Panc1 (cell line): ENCODE data around the gene TTC21B. TPM values are rescaled to one million over a fixed set of nuclear protein-coding genes. Genes with fewer than 3 reads are reported as not detected.

ENCODE experiments used
- ATAC-seq: fragments of 200-7000 bp; cut with Tn5 transposase; 2 replicates; pipeline ENCODE4 v1.9.1; 2020; ENCODE audit warnings: mild to moderate bottlenecking, moderate library complexity
- BruUV-seq: library from RNA; stranded (reverse); fragments of 400-500 nt; replicated peaks from 2 replicates; lab custom pipeline; 2021; lab: Mats Ljungman, UMichigan
- CTCF ChIA-PET: fragments of 300-600 bp; sonication (Branson Sonifier 250); formaldehyde crosslinking; loops from one replicate; lab custom pipeline; 2022; ENCODE audit warnings: antibody characterized with exemption; lab: Charles Lee
- POLR2A ChIA-PET: fragments of 300-600 bp; sonication (Branson Sonifier 250); formaldehyde crosslinking; loops from one replicate; lab custom pipeline; 2022; ENCODE audit warnings: antibody characterized with exemption; lab: Charles Lee
- DNase-seq: peaks from one replicate; pipeline ENCODE4 v3.0.0-alpha.2; 2010; ENCODE audit warnings: low read depth, low spot score
- H3K27ac ChIP-seq: 2 replicates; pipeline ENCODE4 v1.5.1; 2011; ENCODE audit warnings: mild to moderate bottlenecking, low read length, inconsistent platforms
- H3K27me3 ChIP-seq: fragments of 200-500 bp; sonication (Bioruptor generic); 2 replicates; pipeline ENCODE4 v1.6.0; 2014; ENCODE audit warnings: low read length, inconsistent platforms; ENCODE audit not compliant: control insufficient read depth, insufficient read depth
- H3K36me3 ChIP-seq: fragments of 200-500 bp; sonication (Bioruptor generic); 2 replicates; pipeline ENCODE4 v1.5.1; 2014; ENCODE audit warnings: inconsistent platforms, mild to moderate bottlenecking, low read length, moderate library complexity; ENCODE audit not compliant: control insufficient read depth, insufficient read depth
- H3K4me1 ChIP-seq: 2 replicates; pipeline ENCODE4 v1.5.1; 2011; ENCODE audit warnings: inconsistent platforms, mild to moderate bottlenecking, low read length, moderate library complexity; ENCODE audit not compliant: control insufficient read depth, insufficient read depth
- H3K4me3 ChIP-seq, 2 experiments: 2 replicates each; pipeline ENCODE4 v1.5.1; 2011 to 2012; ENCODE audit warnings: low read depth in 2 of 2, low read length in 2 of 2, mild to moderate bottlenecking in 2 of 2, inconsistent platforms in 1 of 2, moderate library complexity in 1 of 2
- H3K9me3 ChIP-seq: fragments of 200-500 bp; sonication (Bioruptor generic); 2 replicates; pipeline ENCODE4 v1.5.1; 2014; ENCODE audit warnings: low read depth, mild to moderate bottlenecking, inconsistent platforms, low read length, moderate library complexity; ENCODE audit not compliant: control insufficient read depth, insufficient read depth
- CTCF ChIP-seq: fragments of 450-650 bp; IDR thresholded peaks from 2 replicates; pipeline ENCODE4 v1.5.1; 2017; ENCODE audit warnings: mild to moderate bottlenecking
- POLR2AphosphoS5 ChIP-seq: IDR thresholded peaks from 2 replicates; pipeline ENCODE4 v1.6.1; 2012; ENCODE audit warnings: mild to moderate bottlenecking, low read depth, low read length, moderate library complexity
- REST ChIP-seq, 2 experiments: IDR thresholded peaks; 2 replicates each; pipeline ENCODE4 v1.6.1; 2011 to 2012; ENCODE audit warnings: low read depth in 2 of 2, control low read depth in 1 of 2, low read length in 1 of 2, mild to moderate bottlenecking in 1 of 2, moderate library complexity in 1 of 2; ENCODE audit not compliant: insufficient read depth in 1 of 2
- SIN3A ChIP-seq: IDR thresholded peaks from 2 replicates; pipeline ENCODE4 v1.6.1; 2012; ENCODE audit warnings: low read depth, mild to moderate bottlenecking, low read length, moderate library complexity, borderline replicate concordance; ENCODE audit not compliant: insufficient read depth
- TCF7L2 ChIP-seq: IDR thresholded peaks from 2 replicates; pipeline ENCODE4 v1.6.1; 2011; ENCODE audit warnings: mild to moderate bottlenecking, low read depth, low read length, inconsistent platforms
- in situ Hi-C: cut with HindIII; loops from 2 replicates; pipeline ENCODE4 v1.10.0; 2016; ENCODE audit warnings: low sequenced_read_pairs, low pct_unique_long_range_greater_than_20kb
- intact Hi-C: fragments of 100-400 bp; cut with micrococcal nuclease; formaldehyde crosslinking; loops from one replicate; pipeline ENCODE4 v1.10.0; 2022; ENCODE audit not compliant: unreplicated experiment
- total RNA-seq: library from RNA; stranded (reverse); gene quantifications from one replicate; pipeline ENCODE4 v1.2.1, GENCODE V29; 2021; ENCODE audit not compliant: unreplicated experiment

Gene TTC21B
- total RNA-seq, 1 experiment from 2014 or later, result 12.4 TPM

GRCh38 chr2:165903406-165903805, 50.2 kb downstream of the TTC21B start:
- in situ Hi-C loops, result no loop called here
- H3K27me3 ChIP-seq, result no peaks in the 10 kb centered on the region
- H3K9me3 ChIP-seq, result no peaks in the 10 kb centered on the region
- ATAC-seq (no peak), DNase-seq (no peak)
- peaks cover 2% of the 10 kb centered on the region; the same call in 1 of the 2 replicates for H3K36me3 ChIP-seq
- no TSS peak for BruUV-seq
- H3K4me3 ChIP-seq, result no peak overlapping the region
- POLR2A ChIA-PET, result no interaction called here
- no peaks in the 10 kb centered on the region for H3K4me1 ChIP-seq
- CTCF ChIA-PET, result no interaction called here
- intact Hi-C loops, result no loop called here
- no peak overlapping the region for H3K27ac ChIP-seq
- TF ChIP-seq CTCF, result no peak
- TF ChIP-seq SIN3A, result no peak
- no peak for TF ChIP-seq POLR2AphosphoS5
- no peak for TF ChIP-seq TCF7L2
- no peak for TF ChIP-seq REST (IDR thresholded peaks at IDR 0.05; ENCODE audit: insufficient read depth in 1 of 2, low read depth in 2 of 2, low read length in 1 of 2)

- CTCF ChIA-PET, result no interaction called here
- POLR2A ChIA-PET, result no interaction called here
- H3K36me3 ChIP-seq, result peaks cover 2% of the 10 kb centered on the region; the same call in 1 of the 2 replicates
- intact Hi-C loops, result no loop called here
- no peak overlapping the region for H3K27ac ChIP-seq
- H3K27me3 ChIP-seq, result no peaks in the 10 kb centered on the region
- H3K4me1 ChIP-seq, result no peaks in the 10 kb centered on the region
- no peaks in the 10 kb centered on the region for H3K9me3 ChIP-seq
- no peak overlapping the region for H3K4me3 ChIP-seq
- TF ChIP-seq TCF7L2 (no peak), REST (IDR thresholded peaks at IDR 0.05; ENCODE audit: insufficient read depth in 1 of 2, low read depth in 2 of 2, low read length in 1 of 2) (no peak), POLR2AphosphoS5 (no peak), SIN3A (no peak), CTCF (no peak)
- ATAC-seq, result no peak
- in situ Hi-C loops, result no loop called here
- no TSS peak for BruUV-seq
- no peak for DNase-seq
Measured at GRCh38 chr2:165902934-165903333, 50.6 kb downstream of the TTC21B start.
